Activated naive CD8-positive, alpha-beta T cell (primary cell): ENCODE results near the gene ALG9.
"Not testable (repeated sequence)": the region's sequence is repeated elsewhere in the genome, so short reads cannot be mapped to it uniquely, and the experiment has no call there.

Source experiments
- H3K27ac Mint-ChIP-seq: one replicate; pipeline ENCODE4 v1.8.0; 2021; ENCODE audit warnings: mixed read lengths
- H3K27me3 Mint-ChIP-seq: one replicate; pipeline ENCODE4 v1.8.0; 2021; ENCODE audit warnings: mixed read lengths
- H3K36me3 Mint-ChIP-seq: one replicate; pipeline ENCODE4 v1.8.0; 2021; ENCODE audit warnings: mixed read lengths
- H3K4me1 Mint-ChIP-seq: one replicate; pipeline ENCODE4 v1.8.0; 2021; ENCODE audit warnings: low read depth, mixed read lengths
- H3K4me3 Mint-ChIP-seq: one replicate; pipeline ENCODE4 v1.8.0; 2021; ENCODE audit warnings: mild to moderate bottlenecking, mixed read lengths
- H3K9me3 Mint-ChIP-seq: one replicate; pipeline ENCODE4 v1.8.0; 2021; ENCODE audit warnings: low read depth, mixed read lengths

Gene ALG9

DNA sequence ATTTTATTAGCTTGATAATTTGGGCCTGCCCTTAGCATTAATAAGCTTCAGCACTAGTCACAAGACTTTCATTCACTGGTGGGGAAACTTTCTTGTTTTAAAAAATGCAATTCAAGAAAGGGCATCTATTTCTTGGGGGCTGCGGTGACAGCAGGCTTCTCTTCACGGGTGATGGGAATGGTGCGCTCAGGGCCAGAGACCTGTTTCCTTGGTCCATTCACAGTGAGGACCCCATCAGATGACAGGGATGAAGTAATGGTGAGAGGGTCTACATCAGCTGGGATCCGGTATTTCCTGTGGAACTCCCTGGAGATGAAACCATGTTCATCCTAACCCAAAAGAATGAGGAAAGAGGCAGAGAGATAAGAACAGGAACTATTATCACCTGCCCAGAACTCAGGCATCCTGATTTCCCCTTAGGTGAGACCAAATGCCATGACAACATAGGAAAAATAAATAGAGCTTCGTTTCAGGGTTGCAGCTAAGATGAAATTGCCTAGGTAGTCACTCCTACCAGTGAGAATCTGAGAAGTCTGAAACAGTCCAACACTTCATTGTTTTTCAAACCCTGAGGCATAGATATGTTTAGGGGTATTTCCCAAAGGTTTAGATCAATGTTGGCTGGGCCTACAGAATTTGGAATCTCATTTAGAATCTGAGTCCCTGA lies 37.4 kb upstream of the ALG9 start:
- H3K4me3 Mint-ChIP-seq = no peak overlapping the region
- H3K9me3 Mint-ChIP-seq = no peaks in the 10 kb centered on the region
- peaks cover 14% of the 10 kb centered on the region for H3K27me3 Mint-ChIP-seq
- peaks cover 6% of the 10 kb centered on the region for H3K36me3 Mint-ChIP-seq
- H3K27ac Mint-ChIP-seq = no peak overlapping the region
- no peaks in the 10 kb centered on the region for H3K4me1 Mint-ChIP-seq

DNA sequence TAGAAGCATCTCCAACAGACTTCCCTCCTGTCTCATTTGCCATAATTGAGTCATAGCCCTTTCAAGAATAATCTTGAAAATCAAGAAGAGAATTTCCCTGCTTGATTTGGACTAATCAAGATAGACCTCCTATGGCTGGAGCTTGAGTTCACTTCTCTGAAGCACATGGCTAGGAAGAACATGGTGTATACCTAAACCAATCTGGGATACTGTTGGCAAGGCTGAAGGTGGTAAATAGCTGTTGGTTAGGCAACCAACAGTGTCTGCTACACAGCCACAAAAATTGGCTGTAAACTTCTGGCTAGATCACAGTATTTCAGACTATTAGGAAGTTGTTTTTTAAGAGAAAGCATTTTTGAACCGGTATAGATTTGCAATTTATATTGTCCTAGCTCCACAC lies 35.3 kb upstream of the ALG9 start:
- H3K36me3 Mint-ChIP-seq = peaks cover 11% of the 10 kb centered on the region
- no peak overlapping the region for H3K4me3 Mint-ChIP-seq
- no peaks in the 10 kb centered on the region for H3K9me3 Mint-ChIP-seq
- H3K27me3 Mint-ChIP-seq = peaks cover 17% of the 10 kb centered on the region
- H3K27ac Mint-ChIP-seq = no peak overlapping the region
- no peaks in the 10 kb centered on the region for H3K4me1 Mint-ChIP-seq

DNA sequence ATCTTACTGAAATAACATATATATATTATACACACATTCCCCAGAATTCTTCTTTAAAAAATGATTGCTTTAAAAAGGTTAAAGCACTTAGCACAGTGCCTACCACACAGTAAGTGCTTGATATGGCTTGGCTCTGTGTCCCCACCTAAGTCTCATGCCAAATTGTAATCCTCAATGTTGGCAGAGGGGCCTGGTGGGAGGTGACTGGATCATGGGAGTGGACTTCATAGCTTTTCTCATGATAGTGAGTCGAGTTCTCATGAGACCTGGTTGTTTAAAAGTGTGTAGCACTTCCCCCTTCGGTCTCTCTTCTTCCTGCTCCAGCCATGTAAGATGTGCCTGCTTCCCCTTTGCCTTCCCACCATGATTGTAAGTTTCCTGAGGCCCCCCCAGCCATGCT lies 34.0 kb upstream of the ALG9 start:
- Mint-ChIP-seq H3K27ac (no peak overlapping the region), H3K27me3 (peaks cover 9% of the 10 kb centered on the region), H3K9me3 (no peaks in the 10 kb centered on the region), H3K4me3 (no peak overlapping the region), H3K4me1 (no peaks in the 10 kb centered on the region), H3K36me3 (peaks cover 11% of the 10 kb centered on the region)

DNA sequence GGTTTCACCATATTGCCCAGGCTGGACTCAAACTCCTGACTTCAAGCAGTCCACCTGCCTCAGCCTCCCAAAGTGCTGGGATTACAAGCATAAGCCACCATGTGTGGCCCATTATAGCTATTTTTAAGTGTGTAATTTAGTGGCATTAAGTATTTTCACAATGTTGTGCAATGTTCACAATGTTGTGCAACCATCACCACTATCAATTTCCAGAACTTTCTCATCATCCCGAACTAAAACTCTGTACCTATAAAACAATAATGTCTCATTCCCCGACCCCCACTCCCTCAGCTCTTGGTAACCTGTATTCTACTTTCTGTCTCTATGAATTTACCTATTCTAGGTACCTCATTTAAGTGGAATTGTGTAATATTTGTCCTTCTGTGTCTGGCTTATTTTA lies 15.5 kb upstream of the ALG9 start:
- H3K27ac Mint-ChIP-seq = no peak overlapping the region
- H3K36me3 Mint-ChIP-seq = peaks cover 13% of the 10 kb centered on the region
- H3K4me3 Mint-ChIP-seq = no peak overlapping the region
- no peaks in the 10 kb centered on the region for H3K27me3 Mint-ChIP-seq
- H3K4me1 Mint-ChIP-seq = no peaks in the 10 kb centered on the region
- no peaks in the 10 kb centered on the region for H3K9me3 Mint-ChIP-seq

DNA sequence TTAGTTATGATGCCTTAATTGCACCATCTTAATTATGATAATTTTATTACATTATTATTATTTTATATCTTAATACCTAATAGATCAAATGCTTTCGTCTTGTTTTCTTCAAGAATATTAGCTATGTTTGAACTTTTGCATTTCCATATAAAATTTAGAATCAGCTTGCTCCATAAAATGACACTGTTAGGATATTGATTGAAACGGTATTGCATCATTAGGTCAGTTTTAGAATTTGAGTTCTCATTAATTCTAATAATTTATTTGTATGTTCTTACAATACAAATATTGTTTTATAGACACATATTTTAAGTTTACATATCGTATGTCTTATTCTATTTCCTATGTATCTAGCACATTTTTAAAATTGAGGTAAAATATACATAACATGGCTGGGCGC lies 14.7 kb upstream of the ALG9 start:
- no peak overlapping the region for H3K4me3 Mint-ChIP-seq
- H3K4me1 Mint-ChIP-seq = no peaks in the 10 kb centered on the region
- no peaks in the 10 kb centered on the region for H3K9me3 Mint-ChIP-seq
- H3K36me3 Mint-ChIP-seq = peaks cover 13% of the 10 kb centered on the region
- no peak overlapping the region for H3K27ac Mint-ChIP-seq
- no peaks in the 10 kb centered on the region for H3K27me3 Mint-ChIP-seq

DNA sequence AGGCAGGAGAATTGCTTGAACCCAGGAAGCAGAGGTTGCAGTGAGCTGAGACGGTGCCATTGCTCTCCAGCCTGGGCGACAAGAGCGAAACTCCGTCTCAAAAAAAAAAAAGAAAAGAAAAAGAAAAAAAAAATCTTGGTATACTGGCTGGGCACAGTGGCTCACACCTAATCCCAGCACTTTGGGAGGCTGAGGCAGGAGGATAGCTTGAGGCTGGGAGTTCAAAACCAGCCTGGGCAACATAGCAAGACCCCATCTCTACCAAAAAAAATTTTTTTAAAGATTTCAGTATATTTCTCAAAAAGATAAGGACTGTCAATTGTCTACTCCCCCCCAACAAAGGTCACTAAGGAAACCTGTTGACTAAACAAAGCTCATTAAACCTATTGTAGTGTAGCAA lies 13.7 kb upstream of the ALG9 start:
- not testable (repeated sequence) for H3K4me3 Mint-ChIP-seq, H3K4me1 Mint-ChIP-seq, H3K9me3 Mint-ChIP-seq, H3K27me3 Mint-ChIP-seq, H3K27ac Mint-ChIP-seq
- peaks cover 13% of the 10 kb centered on the region for H3K36me3 Mint-ChIP-seq

DNA sequence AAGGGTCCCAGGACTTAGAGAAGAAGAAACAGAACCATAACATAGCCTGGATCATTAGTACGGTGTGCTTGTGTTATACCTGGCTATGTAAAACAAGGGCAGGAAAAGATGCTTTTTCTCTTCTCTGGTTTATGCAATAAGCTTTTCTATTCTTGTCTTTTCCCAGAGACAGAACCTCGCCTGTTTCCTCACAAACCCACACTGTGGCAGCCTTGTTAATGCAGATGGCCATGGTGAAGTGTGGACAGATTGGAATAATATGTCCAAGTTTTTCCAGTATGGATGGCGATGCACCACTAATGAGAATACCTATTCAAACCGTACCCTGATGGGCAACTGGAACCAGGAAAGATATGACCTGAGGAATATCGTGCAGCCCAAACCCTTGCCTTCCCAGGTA lies 10.8 kb upstream of the ALG9 start:
- Mint-ChIP-seq H3K27me3 (no peaks in the 10 kb centered on the region), H3K9me3 (no peaks in the 10 kb centered on the region), H3K4me1 (peaks cover 22% of the 10 kb centered on the region), H3K36me3 (peaks cover 16% of the 10 kb centered on the region), H3K4me3 (no peak overlapping the region), H3K27ac (no peak overlapping the region)

DNA sequence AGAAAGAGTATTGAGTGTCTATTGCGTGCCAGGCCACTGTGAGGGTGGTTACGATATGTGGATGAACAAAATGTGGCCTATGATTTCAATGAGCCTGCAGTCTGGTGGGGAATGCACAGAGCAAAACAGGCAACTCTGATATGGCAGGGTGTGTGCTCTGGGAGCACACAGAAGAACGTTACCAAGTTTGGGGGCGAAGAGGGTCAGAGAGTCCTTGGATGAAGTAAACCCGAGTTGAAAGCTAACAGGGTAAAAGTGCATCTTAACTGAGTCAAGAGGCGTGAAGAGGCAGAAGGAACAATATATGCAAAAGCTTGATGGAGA lies 8.2 kb upstream of the ALG9 start:
- H3K27me3 Mint-ChIP-seq = no peaks in the 10 kb centered on the region
- H3K4me3 Mint-ChIP-seq = peak overlapping the region; percentile 97
- no peaks in the 10 kb centered on the region for H3K9me3 Mint-ChIP-seq
- peak overlapping the region; percentile 100 for H3K27ac Mint-ChIP-seq
- peaks cover 20% of the 10 kb centered on the region for H3K36me3 Mint-ChIP-seq
- H3K4me1 Mint-ChIP-seq = peaks cover 30% of the 10 kb centered on the region

DNA sequence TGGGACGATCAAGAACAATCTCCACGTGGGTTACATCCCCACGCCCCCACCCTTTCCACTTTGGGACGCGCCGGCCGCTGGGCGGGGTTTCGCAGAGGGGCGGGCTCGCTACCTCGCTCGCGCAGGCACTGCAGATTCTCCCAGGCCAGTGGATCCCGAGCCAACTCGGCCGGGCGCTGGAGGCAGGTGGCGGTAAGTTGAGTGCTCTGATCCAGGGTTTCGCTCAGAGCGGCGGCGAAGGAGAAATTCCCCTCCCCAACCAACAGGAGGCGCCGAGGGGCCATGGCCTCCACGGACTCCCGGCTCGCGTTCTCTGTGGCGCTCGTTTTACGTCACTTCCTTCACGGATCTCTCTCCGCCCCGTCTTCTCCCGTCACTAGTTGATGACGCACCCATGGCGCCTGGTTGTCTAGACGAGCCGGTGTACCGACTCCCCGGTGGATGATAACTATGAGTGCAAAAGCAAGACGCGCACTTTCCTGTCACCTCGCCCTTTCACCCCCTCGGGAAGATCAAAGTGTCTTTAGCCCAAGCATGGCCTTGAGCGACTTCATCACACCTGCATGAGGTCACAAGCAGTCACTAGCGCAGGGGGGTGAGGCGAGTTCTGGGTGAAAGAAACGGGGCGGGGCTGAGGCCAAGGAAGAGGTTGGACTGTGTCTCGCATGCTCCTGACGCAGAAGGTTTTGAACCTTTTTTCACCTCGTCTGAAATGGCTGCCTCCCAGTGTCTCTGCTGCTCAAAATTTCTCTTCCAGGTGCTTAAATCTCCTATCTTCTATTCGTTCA lies 7.7 kb upstream of the ALG9 start, which contains the start of the genes CFAP68 and FDXACB1:
Gene CFAP68 (plus strand): TSS at position 693 of the 788 bp plus-strand sequence. CDS start 20 bp downstream, at position 713.
Gene FDXACB1 (minus strand): TSS at position 317 of the 788 bp plus-strand sequence. CDS start 33 bp downstream, at position 284.
- no peaks in the 10 kb centered on the region for H3K27me3 Mint-ChIP-seq
- no peaks in the 10 kb centered on the region for H3K9me3 Mint-ChIP-seq
- peaks cover 30% of the 10 kb centered on the region for H3K4me1 Mint-ChIP-seq
- H3K36me3 Mint-ChIP-seq = peaks cover 18% of the 10 kb centered on the region
- H3K4me3 Mint-ChIP-seq = peak within 1 kb of the TSS; percentile 97
- peak within 1 kb of the TSS; percentile 100 for H3K27ac Mint-ChIP-seq

DNA sequence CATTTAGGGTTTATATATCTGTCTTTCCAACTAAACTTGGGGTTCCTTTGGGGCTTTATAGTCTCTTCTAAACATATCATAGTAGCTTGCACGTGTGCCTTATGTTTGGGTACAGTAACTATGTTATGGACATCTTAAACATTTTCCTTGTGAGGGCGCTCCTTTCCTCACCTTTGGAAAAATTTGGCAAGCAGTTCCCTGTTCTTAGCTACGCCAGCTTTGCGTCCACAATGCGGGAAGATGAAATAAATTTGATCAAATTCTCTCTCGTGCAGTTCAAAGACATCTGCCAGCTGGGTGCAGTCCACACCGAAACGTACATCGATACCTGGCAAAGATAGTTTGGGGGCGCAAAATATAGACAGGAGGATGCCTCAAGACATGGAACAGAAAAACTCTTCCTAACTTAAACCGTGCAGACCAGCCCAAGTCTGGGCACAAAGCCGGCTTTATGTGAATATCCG lies 7.0 kb upstream of the ALG9 start:
- Mint-ChIP-seq H3K4me3 (peak overlapping the region; percentile 97), H3K27ac (peak overlapping the region; percentile 100), H3K9me3 (no peaks in the 10 kb centered on the region), H3K4me1 (peaks cover 30% of the 10 kb centered on the region), H3K27me3 (no peaks in the 10 kb centered on the region), H3K36me3 (peaks cover 16% of the 10 kb centered on the region)

DNA sequence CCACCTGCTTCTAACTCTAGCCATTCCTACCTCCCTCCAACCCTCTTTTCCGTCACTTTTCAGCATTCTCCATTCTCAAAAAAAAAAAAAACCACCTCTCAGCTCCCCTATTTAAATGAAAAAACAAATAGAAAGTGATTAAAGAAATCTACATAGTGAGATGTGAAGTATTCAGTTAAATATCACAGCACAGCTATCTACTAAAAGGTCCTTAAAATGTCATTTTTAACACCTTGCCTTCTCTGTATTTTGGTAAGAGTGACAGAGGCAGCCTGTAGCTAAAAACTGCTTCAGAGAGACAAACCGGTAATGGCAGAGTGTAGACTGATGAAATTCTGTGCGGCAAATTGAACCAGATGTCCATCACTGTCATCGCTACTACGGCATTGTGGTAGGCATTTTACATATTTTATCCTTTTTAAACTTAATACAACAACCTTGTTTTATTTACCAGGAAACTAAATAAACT lies 346 bp upstream of the ALG9 start:
- peaks cover 29% of the 10 kb centered on the region for H3K4me1 Mint-ChIP-seq
- H3K4me3 Mint-ChIP-seq = peak overlapping the region; percentile 90
- peaks cover 19% of the 10 kb centered on the region for H3K36me3 Mint-ChIP-seq
- H3K27ac Mint-ChIP-seq = peak overlapping the region; percentile 85
- no peaks in the 10 kb centered on the region for H3K9me3 Mint-ChIP-seq
- no peaks in the 10 kb centered on the region for H3K27me3 Mint-ChIP-seq

DNA sequence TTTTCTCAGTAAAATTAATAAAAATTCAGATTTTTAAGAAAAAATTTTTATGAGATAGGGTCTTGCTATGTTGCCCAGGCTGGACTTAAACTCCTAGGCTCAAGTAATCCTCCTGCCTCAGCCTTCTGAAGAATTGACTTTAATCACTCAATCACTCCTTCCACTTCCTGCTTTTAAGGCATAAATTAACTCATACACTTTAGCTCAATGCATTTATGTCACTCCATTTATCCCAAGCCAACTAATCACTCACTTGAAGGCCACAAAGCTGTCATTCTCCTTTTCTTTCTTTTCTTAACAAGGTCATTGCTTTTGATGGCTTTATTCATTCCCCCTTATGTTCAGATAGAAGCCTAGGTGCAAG lies 877 bp downstream of the ALG9 start:
- Mint-ChIP-seq H3K4me3 (peak overlapping the region; percentile 90), H3K9me3 (no peaks in the 10 kb centered on the region), H3K27ac (peak overlapping the region; percentile 91), H3K27me3 (no peaks in the 10 kb centered on the region), H3K36me3 (peaks cover 22% of the 10 kb centered on the region), H3K4me1 (peaks cover 31% of the 10 kb centered on the region)

DNA sequence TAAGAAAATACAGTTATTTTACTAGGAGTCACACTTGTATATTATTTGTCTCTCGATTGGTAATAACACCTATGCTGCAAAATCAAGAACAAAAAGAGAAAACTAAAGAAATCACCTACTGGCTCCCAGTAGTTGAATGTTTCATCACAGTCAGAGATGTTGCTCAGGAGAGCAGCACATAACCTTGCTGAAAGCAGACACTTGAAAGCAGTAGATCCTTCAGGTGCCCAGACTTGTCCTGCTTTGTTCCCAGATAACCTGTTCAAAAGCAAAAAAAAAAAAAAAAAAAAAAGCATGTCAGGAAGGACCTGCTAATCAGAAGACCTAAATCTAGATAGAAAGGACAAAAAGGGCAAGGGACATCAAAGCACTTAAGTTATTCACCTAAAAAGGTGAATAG lies 1.3 kb downstream of the ALG9 start:
- peak overlapping the region; percentile 65 for H3K4me3 Mint-ChIP-seq
- no peak overlapping the region for H3K27ac Mint-ChIP-seq
- H3K27me3 Mint-ChIP-seq = no peaks in the 10 kb centered on the region
- H3K4me1 Mint-ChIP-seq = peaks cover 30% of the 10 kb centered on the region
- H3K9me3 Mint-ChIP-seq = no peaks in the 10 kb centered on the region
- peaks cover 22% of the 10 kb centered on the region for H3K36me3 Mint-ChIP-seq

DNA sequence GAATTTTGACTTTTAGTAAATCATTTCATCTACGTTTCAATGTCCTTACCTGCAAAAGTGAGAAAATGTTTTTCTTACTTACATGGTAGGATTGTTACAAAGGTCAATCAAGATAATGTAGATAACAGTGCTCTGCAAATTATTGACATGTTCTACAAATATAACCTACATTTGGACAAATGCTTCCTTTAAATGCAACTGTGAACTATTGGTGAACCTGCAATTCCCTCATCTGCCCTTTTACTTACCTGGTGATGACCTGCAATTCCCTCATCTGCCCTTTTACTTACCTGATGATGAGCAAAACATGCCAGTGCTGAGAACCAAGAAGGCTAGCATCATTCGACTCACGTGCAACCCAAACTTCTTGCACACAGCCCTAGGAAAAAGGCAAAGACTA lies 11.1 kb downstream of the ALG9 start:
- Mint-ChIP-seq H3K36me3 (peaks cover 9% of the 10 kb centered on the region), H3K4me3 (no peak overlapping the region), H3K27me3 (no peaks in the 10 kb centered on the region), H3K4me1 (no peaks in the 10 kb centered on the region), H3K9me3 (no peaks in the 10 kb centered on the region), H3K27ac (no peak overlapping the region)

DNA sequence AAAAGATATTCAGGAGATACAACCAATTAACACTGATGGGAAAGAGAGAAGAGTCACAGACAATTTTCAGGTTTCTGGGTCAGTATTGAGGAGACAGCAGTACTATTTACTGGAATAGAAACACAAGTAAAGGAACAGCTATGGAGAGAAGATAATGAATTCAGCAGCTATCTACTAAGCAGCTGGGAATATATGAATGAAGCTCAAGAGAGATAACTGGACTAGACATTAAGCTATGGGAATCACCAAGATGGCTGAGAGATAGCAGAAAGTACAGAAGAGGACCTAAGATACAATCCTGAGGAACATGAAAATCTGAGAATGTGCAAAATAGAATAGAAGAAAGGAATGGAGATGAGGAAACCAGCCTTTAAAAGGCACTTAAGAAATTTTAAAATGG lies 15.9 kb downstream of the ALG9 start:
- no peak overlapping the region for H3K4me3 Mint-ChIP-seq
- peaks cover 15% of the 10 kb centered on the region for H3K36me3 Mint-ChIP-seq
- no peak overlapping the region for H3K27ac Mint-ChIP-seq
- no peaks in the 10 kb centered on the region for H3K27me3 Mint-ChIP-seq
- H3K9me3 Mint-ChIP-seq = no peaks in the 10 kb centered on the region
- no peaks in the 10 kb centered on the region for H3K4me1 Mint-ChIP-seq
